Measurements from ENCODE around the gene OPN1MW3. TPM values are rescaled to one million over a fixed set of nuclear protein-coding genes. Genes with fewer than 3 reads are reported as not detected.

The OPN1MW3 gene
- total RNA-seq, 1 donor from 2014 or later, result not detected

Other genes starting within 250 kb of the OPN1MW3 start
- gene IRAK1, start 237.7 kb upstream of the OPN1MW3 start, total RNA-seq, result 58.4 TPM
- 13.9 TPM for gene MECP2, start 159.9 kb upstream of the OPN1MW3 start, total RNA-seq
- not detected for gene OPN1LW, start 113.3 kb upstream of the OPN1MW3 start, total RNA-seq
- not detected for gene OPN1MW, start 75.0 kb upstream of the OPN1MW3 start, total RNA-seq
- gene OPN1MW2, start 37.8 kb upstream of the OPN1MW3 start, total RNA-seq, result not detected
- gene TEX28, start 37.5 kb downstream of the OPN1MW3 start, total RNA-seq, result not detected
- not detected for gene TKTL1, start 38.2 kb downstream of the OPN1MW3 start, total RNA-seq
- gene FLNA, start 117.1 kb downstream of the OPN1MW3 start, total RNA-seq, result 76.6 TPM
- gene EMD, start 121.7 kb downstream of the OPN1MW3 start, total RNA-seq, result 19.5 TPM
- gene RPL10, start 140.8 kb downstream of the OPN1MW3 start, total RNA-seq, result 1,085 TPM
- 14.9 TPM for gene DNASE1L1, start 151.7 kb downstream of the OPN1MW3 start, total RNA-seq
- 21.0 TPM for gene TAFAZZIN, start 154.0 kb downstream of the OPN1MW3 start, total RNA-seq
- 26.2 TPM for gene ATP6AP1, start 171.1 kb downstream of the OPN1MW3 start, total RNA-seq
- gene GDI1, start 179.6 kb downstream of the OPN1MW3 start, total RNA-seq, result 31.4 TPM
- gene FAM50A, start 186.6 kb downstream of the OPN1MW3 start, total RNA-seq, result 18.7 TPM
- 4.5 TPM for gene PLXNA3, start 200.7 kb downstream of the OPN1MW3 start, total RNA-seq
- 12.0 TPM for gene LAGE3, start 221.7 kb downstream of the OPN1MW3 start, total RNA-seq
- gene UBL4A, start 229.0 kb downstream of the OPN1MW3 start, total RNA-seq, result 18.3 TPM
- gene SLC10A3, start 233.0 kb downstream of the OPN1MW3 start, total RNA-seq, result 3.7 TPM